OCI-LY1 (cell line): Measurements from ENCODE around the gene CCDC27.

ENCODE experiments used
- EZH2 ChIP-seq: fragments of 200-600 bp; sonication (generic), shearing (Covaris generic); IDR thresholded peaks from 2 replicates; pipeline ENCODE4 v1.8.0; 2017; ENCODE audit warnings: borderline replicate concordance, mixed run types, mild to moderate bottlenecking, antibody characterized with exemption, low read length, moderate library complexity, mixed read lengths
- TF ChIP-seq, protein P1 (sequence below): fragments of 200-600 bp; sonication (generic), shearing (Covaris generic); IDR thresholded peaks from 2 replicates; pipeline ENCODE4 v1.5.1; 2017; ENCODE audit warnings: mild to moderate bottlenecking, antibody characterized with exemption, low read length, moderate library complexity, mixed read lengths

DNA sequence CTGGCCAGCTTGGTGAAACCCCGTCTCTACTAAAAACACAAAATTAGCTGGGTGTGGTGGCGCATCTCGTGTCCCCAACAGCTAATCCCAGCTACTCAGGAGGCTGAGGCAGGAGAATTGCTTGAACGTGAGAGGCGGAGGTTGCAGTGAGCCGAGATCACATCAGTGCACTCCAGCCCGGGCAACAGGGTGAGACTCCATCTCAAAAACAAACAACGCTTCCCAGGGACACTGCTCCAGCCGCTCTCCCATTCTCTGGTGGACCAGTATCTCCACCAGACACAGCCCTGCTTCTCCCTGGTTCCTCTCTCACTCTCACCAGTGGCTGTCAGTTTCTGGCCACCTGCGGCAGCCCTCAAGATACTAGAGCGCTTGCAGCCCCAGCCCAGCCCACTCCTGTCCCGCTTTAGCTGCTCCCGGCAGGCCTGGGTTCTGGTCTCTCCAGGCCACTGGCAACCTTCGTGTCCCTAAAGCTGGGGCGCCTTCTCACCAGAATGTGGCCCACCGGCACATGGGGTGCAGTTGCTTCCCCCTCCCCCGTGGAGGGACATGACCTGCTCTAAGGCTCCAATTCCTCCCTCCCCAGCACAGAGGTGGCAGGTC lies 65.0 kb downstream of the CCDC27 start:
- TF ChIP-seq, protein P1, sequence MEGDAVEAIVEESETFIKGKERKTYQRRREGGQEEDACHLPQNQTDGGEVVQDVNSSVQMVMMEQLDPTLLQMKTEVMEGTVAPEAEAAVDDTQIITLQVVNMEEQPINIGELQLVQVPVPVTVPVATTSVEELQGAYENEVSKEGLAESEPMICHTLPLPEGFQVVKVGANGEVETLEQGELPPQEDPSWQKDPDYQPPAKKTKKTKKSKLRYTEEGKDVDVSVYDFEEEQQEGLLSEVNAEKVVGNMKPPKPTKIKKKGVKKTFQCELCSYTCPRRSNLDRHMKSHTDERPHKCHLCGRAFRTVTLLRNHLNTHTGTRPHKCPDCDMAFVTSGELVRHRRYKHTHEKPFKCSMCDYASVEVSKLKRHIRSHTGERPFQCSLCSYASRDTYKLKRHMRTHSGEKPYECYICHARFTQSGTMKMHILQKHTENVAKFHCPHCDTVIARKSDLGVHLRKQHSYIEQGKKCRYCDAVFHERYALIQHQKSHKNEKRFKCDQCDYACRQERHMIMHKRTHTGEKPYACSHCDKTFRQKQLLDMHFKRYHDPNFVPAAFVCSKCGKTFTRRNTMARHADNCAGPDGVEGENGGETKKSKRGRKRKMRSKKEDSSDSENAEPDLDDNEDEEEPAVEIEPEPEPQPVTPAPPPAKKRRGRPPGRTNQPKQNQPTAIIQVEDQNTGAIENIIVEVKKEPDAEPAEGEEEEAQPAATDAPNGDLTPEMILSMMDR = no peak
- no peak for TF ChIP-seq EZH2
